C4-2B (cell line): ENCODE results near the gene MMADHC.

Source experiments
- H3K27ac ChIP-seq: fragments of 450-650 bp; 2 replicates; pipeline ENCODE4 v1.5.1; 2017
- ZFX ChIP-seq: fragments of 450-650 bp; IDR thresholded peaks from 2 replicates; pipeline ENCODE4 v1.6.1; 2017
- TF ChIP-seq, protein P1 (sequence below): fragments of 450-650 bp; conservative IDR thresholded peaks from 2 replicates; pipeline ENCODE4 v1.5.1; 2017; ENCODE audit warnings: mild to moderate bottlenecking

Gene MMADHC

GRCh38 chr2:149594411-149594810, 6.8 kb upstream of the MMADHC start:
- no peak overlapping the region for H3K27ac ChIP-seq
- no peak for TF ChIP-seq ZFX
- TF ChIP-seq, protein P1, sequence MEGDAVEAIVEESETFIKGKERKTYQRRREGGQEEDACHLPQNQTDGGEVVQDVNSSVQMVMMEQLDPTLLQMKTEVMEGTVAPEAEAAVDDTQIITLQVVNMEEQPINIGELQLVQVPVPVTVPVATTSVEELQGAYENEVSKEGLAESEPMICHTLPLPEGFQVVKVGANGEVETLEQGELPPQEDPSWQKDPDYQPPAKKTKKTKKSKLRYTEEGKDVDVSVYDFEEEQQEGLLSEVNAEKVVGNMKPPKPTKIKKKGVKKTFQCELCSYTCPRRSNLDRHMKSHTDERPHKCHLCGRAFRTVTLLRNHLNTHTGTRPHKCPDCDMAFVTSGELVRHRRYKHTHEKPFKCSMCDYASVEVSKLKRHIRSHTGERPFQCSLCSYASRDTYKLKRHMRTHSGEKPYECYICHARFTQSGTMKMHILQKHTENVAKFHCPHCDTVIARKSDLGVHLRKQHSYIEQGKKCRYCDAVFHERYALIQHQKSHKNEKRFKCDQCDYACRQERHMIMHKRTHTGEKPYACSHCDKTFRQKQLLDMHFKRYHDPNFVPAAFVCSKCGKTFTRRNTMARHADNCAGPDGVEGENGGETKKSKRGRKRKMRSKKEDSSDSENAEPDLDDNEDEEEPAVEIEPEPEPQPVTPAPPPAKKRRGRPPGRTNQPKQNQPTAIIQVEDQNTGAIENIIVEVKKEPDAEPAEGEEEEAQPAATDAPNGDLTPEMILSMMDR: no peak

GRCh38 chr2:149587950-149588487, 444 bp upstream of the MMADHC start:
- TF ChIP-seq ZFX: no peak
- peak overlapping the region; percentile 99 for H3K27ac ChIP-seq

DNA sequence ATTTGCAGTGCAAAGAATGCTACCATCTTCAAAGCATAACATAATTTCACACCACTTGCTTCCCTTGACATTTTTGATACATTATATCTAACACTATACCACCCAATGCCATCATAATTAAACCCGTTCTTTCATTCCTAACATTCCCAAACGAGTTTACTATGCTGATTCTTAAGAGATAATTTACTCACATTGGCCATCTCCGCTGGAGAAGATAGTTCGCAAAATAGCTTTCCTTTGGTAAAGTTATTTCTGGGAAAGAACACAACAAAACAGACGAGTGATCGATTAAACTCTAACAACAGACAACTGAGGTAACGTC, 716 bp downstream of the MMADHC start:
- peak overlapping the region; percentile 99 for H3K27ac ChIP-seq
- TF ChIP-seq, protein P1: no peak
- TF ChIP-seq ZFX: no peak

- H3K27ac ChIP-seq: no peak overlapping the region
- no peak for TF ChIP-seq ZFX
- TF ChIP-seq, protein P1: no peak
These were observed 1.5 kb downstream of the MMADHC start for GRCh38 chr2:149586063-149586462.

DNA sequence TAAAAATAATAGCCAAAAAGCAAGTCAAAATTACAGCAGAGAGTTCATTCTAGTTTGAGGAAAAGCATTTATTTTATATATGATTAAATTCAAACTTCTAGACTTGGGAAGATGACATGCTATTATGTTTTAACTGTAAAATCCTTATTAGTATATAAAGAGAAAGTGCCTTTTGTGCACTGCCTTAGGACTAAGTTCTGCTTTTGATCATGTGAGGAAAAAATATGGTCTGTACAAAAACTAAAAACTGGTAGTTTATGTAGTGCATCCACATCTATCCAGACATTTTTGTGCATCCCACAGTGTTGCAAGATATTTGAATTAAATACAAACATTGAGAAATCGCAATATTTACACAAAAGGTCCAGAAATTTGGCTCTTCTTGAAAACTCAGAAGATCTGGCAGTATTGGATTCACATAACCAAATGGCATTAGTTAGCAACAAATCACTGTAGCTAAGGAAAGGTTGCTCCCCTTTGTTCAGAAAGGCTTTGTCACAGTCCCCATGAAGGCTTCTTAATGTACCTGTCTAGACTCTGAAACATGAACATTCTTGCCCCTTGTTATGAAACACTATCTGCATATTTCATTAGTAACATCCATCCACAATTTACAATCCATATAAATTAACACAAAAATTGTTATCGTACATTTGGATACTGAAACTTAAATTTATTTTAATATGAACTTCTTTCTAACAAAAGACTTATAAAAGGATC, 2.2 kb downstream of the MMADHC start:
- TF ChIP-seq ZFX: no peak
- TF ChIP-seq, protein P1: no peak
- no peak overlapping the region for H3K27ac ChIP-seq

GRCh38 chr2:149579972-149580882, 7.3 kb downstream of the MMADHC start:
- H3K27ac ChIP-seq: no peak overlapping the region
- TF ChIP-seq, protein P1: no peak
- no peak for TF ChIP-seq ZFX

DNA sequence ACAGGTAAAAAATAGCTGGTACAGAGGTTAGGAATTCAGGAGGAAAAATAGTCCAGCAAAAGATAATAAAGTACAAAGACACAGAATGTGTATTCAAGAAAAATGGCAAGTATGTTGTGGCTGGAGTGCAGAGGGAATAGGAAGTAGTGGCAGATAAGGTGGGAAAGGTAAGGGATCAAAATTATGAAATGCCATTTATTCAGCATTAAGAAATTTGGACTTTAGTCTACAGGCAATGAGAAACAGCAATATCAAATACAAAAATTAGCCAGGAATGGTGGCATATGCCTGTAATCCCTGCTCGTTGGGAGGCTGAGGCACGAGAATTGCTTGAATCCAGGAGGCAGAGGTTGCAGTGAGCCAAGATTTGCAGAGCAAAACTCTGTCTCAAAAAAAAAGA, 10.3 kb downstream of the MMADHC start:
- no peak for TF ChIP-seq ZFX
- TF ChIP-seq, protein P1: no peak

More for the DNA sequence above, 10.3 kb downstream of the MMADHC start:
- no peak overlapping the region for H3K27ac ChIP-seq
